Activated T-helper 1 cell treated with anti-CD3 and anti-CD28 coated beads, Interleukin-12 subunit alpha, Interleukin-12 subunit beta, Interleukin-2, Interleukin-4 antibody, amounts not matched to agents 30 ng/mL and 10 ng/mL and 1 ng/mL, durations not matched to agents 14 hours and 24 hours and 36 hours (primary cell): ENCODE data around the gene DIAPH1. TPM values are rescaled to one million over a fixed set of nuclear protein-coding genes. Genes with fewer than 3 reads are reported as not detected.
A peak's percentile ranks its signal among the peaks of the same experiment; 100 is the strongest.

Experiments used
- DNase-seq: peaks from one replicate; pipeline ENCODE4 v3.0.0; 2021; ENCODE audit warnings: low spot score
- H3K27ac Mint-ChIP-seq: one replicate; pipeline ENCODE4 v1.8.0; 2021; ENCODE audit warnings: mild to moderate bottlenecking, mixed read lengths
- H3K27me3 Mint-ChIP-seq: one replicate; pipeline ENCODE4 v1.8.0; 2022; ENCODE audit warnings: mild to moderate bottlenecking, moderate library complexity, mixed read lengths; ENCODE audit not compliant: insufficient read depth
- H3K36me3 Mint-ChIP-seq: one replicate; pipeline ENCODE4 v1.8.0; 2021; ENCODE audit warnings: low read depth, mixed read lengths
- H3K4me1 Mint-ChIP-seq: one replicate; pipeline ENCODE4 v1.8.0; 2021; ENCODE audit warnings: low read depth, mixed read lengths
- H3K4me3 Mint-ChIP-seq: one replicate; pipeline ENCODE4 v1.8.0; 2021; ENCODE audit warnings: mild to moderate bottlenecking, moderate library complexity, mixed read lengths
- H3K9me3 Mint-ChIP-seq: one replicate; pipeline ENCODE4 v1.8.0; 2021; ENCODE audit warnings: mixed read lengths
- intact Hi-C: fragments of 100-400 bp; cut with micrococcal nuclease; formaldehyde crosslinking; loops from one replicate; pipeline ENCODE4 v1.15.1; 2024
- total RNA-seq: library from RNA; stranded (reverse); gene quantifications from 2 replicates; pipeline ENCODE4 v1.2.3, GENCODE V29; 2022

Gene DIAPH1
- total RNA-seq, 1 donor from 2014 or later = 221 TPM

- Mint-ChIP-seq H3K9me3 (no peaks in the 10 kb centered on the region), H3K4me1 (no peaks in the 10 kb centered on the region), H3K27me3 (peaks cover 47% of the 10 kb centered on the region), H3K4me3 (no peak within 1 kb of the TSS), H3K36me3 (no peaks in the 10 kb centered on the region), H3K27ac (no peak within 1 kb of the TSS)
- DNase-seq = no peak
- intact Hi-C loops = no loop called here
These were observed 134.0 kb downstream of the DIAPH1 start, which contains the start of gene PCDHGC4 for GRCh38 chr5:141484641-141485311. Gene PCDHGC4 (plus strand): TSS chr5:141485030. CDS start chr5:141485174, 144 bp downstream.

GRCh38 chr5:141484310-141484640, 134.5 kb downstream of the DIAPH1 start:
- Mint-ChIP-seq H3K36me3 (no peaks in the 10 kb centered on the region), H3K4me3 (no peak overlapping the region), H3K9me3 (no peaks in the 10 kb centered on the region), H3K27me3 (peaks cover 47% of the 10 kb centered on the region), H3K4me1 (no peaks in the 10 kb centered on the region), H3K27ac (no peak overlapping the region)
- intact Hi-C loops = no loop called here
- no peak for DNase-seq

DNA sequence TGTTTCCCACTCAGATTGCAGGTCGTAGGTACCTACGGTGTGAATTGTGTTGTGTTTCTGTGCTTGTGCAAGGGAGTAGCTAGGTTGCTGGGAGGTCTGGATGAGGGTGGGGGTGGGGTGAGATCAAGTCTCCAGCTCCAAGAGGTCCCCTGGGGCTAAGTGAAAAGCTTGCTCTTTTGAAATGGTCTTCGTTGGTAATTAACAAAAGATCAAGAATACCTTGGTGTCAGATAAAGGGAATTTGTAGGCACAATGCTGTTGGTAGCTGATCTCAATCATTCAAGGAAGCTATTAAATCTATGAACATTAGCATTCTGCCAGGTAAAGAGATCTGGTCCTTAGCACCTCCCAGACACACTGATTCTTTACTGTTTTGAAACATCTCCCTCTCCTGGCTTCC, 134.9 kb downstream of the DIAPH1 start:
- DNase-seq = no peak
- Mint-ChIP-seq H3K27me3 (peaks cover 47% of the 10 kb centered on the region), H3K4me1 (no peaks in the 10 kb centered on the region), H3K27ac (no peak overlapping the region), H3K4me3 (no peak overlapping the region), H3K9me3 (no peaks in the 10 kb centered on the region), H3K36me3 (no peaks in the 10 kb centered on the region)
- intact Hi-C loops = no loop called here

DNA sequence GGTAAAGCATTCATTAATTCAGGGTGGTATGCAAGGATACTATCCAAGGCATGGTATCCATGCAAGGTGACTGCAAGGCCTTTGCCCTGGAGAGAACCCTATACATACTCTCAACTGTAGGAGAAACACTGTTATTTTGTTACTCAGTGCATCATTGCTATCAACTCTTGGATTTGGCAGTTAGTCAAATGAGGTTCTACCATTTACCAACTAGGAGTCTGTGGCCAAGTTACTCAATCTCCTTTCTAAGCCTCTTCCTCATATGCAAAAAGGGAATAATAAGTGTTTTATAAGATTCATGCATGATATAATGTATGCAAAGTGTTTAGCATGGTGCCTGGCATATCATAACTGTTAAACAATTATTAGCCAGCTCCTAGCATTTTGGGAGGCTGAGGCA, 139.0 kb downstream of the DIAPH1 start:
- DNase-seq = no peak
- peaks cover 16% of the 10 kb centered on the region for H3K4me1 Mint-ChIP-seq
- no peaks in the 10 kb centered on the region for H3K36me3 Mint-ChIP-seq
- H3K9me3 Mint-ChIP-seq = no peaks in the 10 kb centered on the region
- intact Hi-C loops = loop anchor here (5.0 kb wide), 1 partner anchor 57 kb away; the partner anchor contains the start of gene PCDHGA11
- H3K4me3 Mint-ChIP-seq = no peak overlapping the region
- no peak overlapping the region for H3K27ac Mint-ChIP-seq
- peaks cover 67% of the 10 kb centered on the region for H3K27me3 Mint-ChIP-seq

- H3K27ac Mint-ChIP-seq = no peak overlapping the region
- H3K27me3 Mint-ChIP-seq = peaks cover 65% of the 10 kb centered on the region
- peaks cover 16% of the 10 kb centered on the region for H3K4me1 Mint-ChIP-seq
- no peak overlapping the region for H3K4me3 Mint-ChIP-seq
- H3K9me3 Mint-ChIP-seq = no peaks in the 10 kb centered on the region
- H3K36me3 Mint-ChIP-seq = no peaks in the 10 kb centered on the region
- no peak for DNase-seq
- intact Hi-C loops = loop anchor here (5.0 kb wide), 1 partner anchor 56 kb away; the partner anchor contains the start of gene PCDHGA11
These were observed 140.4 kb downstream of the DIAPH1 start for GRCh38 chr5:141478321-141478945.

DNA sequence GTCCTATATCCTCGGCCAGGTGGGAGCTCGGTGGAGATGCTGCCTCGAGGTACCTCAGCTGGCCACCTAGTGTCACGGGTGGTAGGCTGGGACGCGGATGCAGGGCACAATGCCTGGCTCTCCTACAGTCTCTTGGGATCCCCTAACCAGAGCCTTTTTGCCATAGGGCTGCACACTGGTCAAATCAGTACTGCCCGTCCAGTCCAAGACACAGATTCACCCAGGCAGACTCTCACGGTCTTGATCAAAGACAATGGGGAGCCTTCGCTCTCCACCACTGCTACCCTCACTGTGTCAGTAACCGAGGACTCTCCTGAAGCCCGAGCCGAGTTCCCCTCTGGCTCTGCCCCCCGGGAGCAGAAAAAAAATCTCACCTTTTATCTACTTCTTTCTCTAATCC, 141.0 kb downstream of the DIAPH1 start:
- H3K27ac Mint-ChIP-seq = no peak overlapping the region
- H3K36me3 Mint-ChIP-seq = no peaks in the 10 kb centered on the region
- DNase-seq = no peak
- H3K4me1 Mint-ChIP-seq = peaks cover 16% of the 10 kb centered on the region
- peaks cover 65% of the 10 kb centered on the region for H3K27me3 Mint-ChIP-seq
- intact Hi-C loops = loop anchor here (5.0 kb wide), 1 partner anchor 56 kb away; the partner anchor contains the start of gene PCDHGA11
- H3K4me3 Mint-ChIP-seq = no peak overlapping the region
- H3K9me3 Mint-ChIP-seq = no peaks in the 10 kb centered on the region

- H3K4me1 Mint-ChIP-seq = peaks cover 16% of the 10 kb centered on the region
- no peaks in the 10 kb centered on the region for H3K9me3 Mint-ChIP-seq
- intact Hi-C loops = loop anchor here (5.0 kb wide), 1 partner anchor 55 kb away; the partner anchor contains the start of gene PCDHGA11
- H3K27ac Mint-ChIP-seq = no peak overlapping the region
- peak overlapping the region; percentile 34 for H3K4me3 Mint-ChIP-seq
- peaks cover 58% of the 10 kb centered on the region for H3K27me3 Mint-ChIP-seq
- H3K36me3 Mint-ChIP-seq = no peaks in the 10 kb centered on the region
- DNase-seq = no peak
These were observed 141.7 kb downstream of the DIAPH1 start for GRCh38 chr5:141477044-141477575.

DNA sequence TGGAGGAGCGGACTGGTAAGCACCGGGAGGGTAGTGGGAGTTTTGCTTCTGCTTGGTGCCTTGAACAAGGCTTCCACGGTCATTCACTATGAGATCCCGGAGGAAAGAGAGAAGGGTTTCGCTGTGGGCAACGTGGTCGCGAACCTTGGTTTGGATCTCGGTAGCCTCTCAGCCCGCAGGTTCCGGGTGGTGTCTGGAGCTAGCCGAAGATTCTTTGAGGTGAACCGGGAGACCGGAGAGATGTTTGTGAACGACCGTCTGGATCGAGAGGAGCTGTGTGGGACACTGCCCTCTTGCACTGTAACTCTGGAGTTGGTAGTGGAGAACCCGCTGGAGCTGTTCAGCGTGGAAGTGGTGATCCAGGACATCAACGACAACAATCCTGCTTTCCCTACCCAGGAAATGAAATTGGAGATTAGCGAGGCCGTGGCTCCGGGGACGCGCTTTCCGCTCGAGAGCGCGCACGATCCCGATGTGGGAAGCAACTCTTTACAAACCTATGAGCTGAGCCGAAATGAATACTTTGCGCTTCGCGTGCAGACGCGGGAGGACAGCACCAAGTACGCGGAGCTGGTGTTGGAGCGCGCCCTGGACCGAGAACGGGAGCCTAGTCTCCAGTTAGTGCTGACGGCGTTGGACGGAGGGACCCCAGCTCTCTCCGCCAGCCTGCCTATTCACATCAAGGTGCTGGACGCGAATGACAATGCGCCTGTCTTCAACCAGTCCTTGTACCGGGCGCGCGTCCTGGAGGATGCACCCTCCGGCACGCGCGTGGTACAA, 142.5 kb downstream of the DIAPH1 start:
- H3K27ac Mint-ChIP-seq = no peak overlapping the region
- DNase-seq = no peak
- H3K9me3 Mint-ChIP-seq = no peaks in the 10 kb centered on the region
- peaks cover 55% of the 10 kb centered on the region for H3K27me3 Mint-ChIP-seq
- H3K4me1 Mint-ChIP-seq = peaks cover 16% of the 10 kb centered on the region
- peak overlapping the region; percentile 90 for H3K4me3 Mint-ChIP-seq
- no peaks in the 10 kb centered on the region for H3K36me3 Mint-ChIP-seq
- intact Hi-C loops = loop anchor here (1.0 to 5.0 kb wide), 2 partner anchors 48 to 54 kb away; partner anchors contain the start of gene PCDHGA11

- Mint-ChIP-seq H3K4me1 (peaks cover 16% of the 10 kb centered on the region), H3K36me3 (no peaks in the 10 kb centered on the region), H3K4me3 (peak within 1 kb of the TSS; percentile 90), H3K9me3 (no peaks in the 10 kb centered on the region), H3K27me3 (peaks cover 53% of the 10 kb centered on the region), H3K27ac (no peak within 1 kb of the TSS)
- DNase-seq = peak; percentile 13
- intact Hi-C loops = loop anchor here (1.0 to 5.0 kb wide), 3 partner anchors 37 to 53 kb away; partner anchors contain the start of gene PCDHGA11
These were observed 143.1 kb downstream of the DIAPH1 start, which contains the start of gene PCDHGC3 for GRCh38 chr5:141475625-141476131. Gene PCDHGC3 (plus strand): TSS chr5:141475966. CDS start chr5:141476117, 151 bp downstream.

DNA sequence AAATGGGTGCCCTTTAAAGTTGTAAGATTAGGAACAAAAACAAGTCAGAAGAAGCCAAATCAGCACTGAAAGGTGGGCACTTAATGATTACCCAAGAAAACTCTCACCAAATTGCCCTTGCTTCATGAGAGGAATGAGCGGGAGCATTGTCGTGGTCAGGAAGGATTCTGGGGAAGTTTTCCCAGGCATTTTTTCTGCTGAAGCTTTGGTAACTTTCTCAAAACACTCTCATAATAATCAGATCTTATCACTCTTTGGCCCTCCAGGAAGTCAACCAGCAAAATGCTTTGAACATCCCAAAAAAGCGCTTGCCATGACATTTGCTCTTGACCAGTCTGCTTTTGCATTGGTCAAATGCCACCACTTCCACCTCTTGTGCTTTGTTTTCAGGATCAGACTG, 153.4 kb downstream of the DIAPH1 start:
- no peak overlapping the region for H3K27ac Mint-ChIP-seq
- no peaks in the 10 kb centered on the region for H3K4me1 Mint-ChIP-seq
- peaks cover 8% of the 10 kb centered on the region for H3K27me3 Mint-ChIP-seq
- no peaks in the 10 kb centered on the region for H3K9me3 Mint-ChIP-seq
- DNase-seq = no peak
- no peak overlapping the region for H3K4me3 Mint-ChIP-seq
- no peaks in the 10 kb centered on the region for H3K36me3 Mint-ChIP-seq
- intact Hi-C loops = no loop called here
